Liver (tissue), 3 donors: ENCODE measurements around the gene PHF2.

ENCODE experiments used
- EGR1 ChIP-seq, 2 donors: IDR thresholded peaks; 2 replicates each; pipeline ENCODE4 v1.6.1; 2016 to 2018; ENCODE audit warnings: antibody characterized with exemption in 2 of 2, low read depth in 2 of 2
- JUND ChIP-seq, 2 donors: IDR thresholded peaks; 2 replicates each; pipeline ENCODE4 v1.6.1; 2016; ENCODE audit warnings: antibody characterized with exemption in 2 of 2
- RAD21 ChIP-seq, 2 donors: IDR thresholded peaks; 2 replicates each; pipeline ENCODE4 v1.6.1; 2016; ENCODE audit warnings: antibody characterized with exemption in 2 of 2, mild to moderate bottlenecking in 2 of 2
- SP1 ChIP-seq: IDR thresholded peaks from 2 replicates; pipeline ENCODE4 v1.6.1; 2018; ENCODE audit warnings: antibody characterized with exemption, mild to moderate bottlenecking
- TAF1 ChIP-seq: conservative IDR thresholded peaks from 2 replicates; pipeline ENCODE4 v1.6.1; 2016; ENCODE audit warnings: antibody characterized with exemption, mild to moderate bottlenecking
- YY1 ChIP-seq: IDR thresholded peaks from 2 replicates; pipeline ENCODE4 v1.6.1; 2016; ENCODE audit warnings: antibody characterized with exemption, mild to moderate bottlenecking
- TF ChIP-seq, protein P1 (sequence below): fragments of 150-350 bp; IDR thresholded peaks from 2 replicates; pipeline ENCODE4 v1.5.1; 2017; ENCODE audit warnings: improper control_type of control experiment, low read depth, low read length; ENCODE audit not compliant: missing input control
- TF ChIP-seq, protein P2 (sequence below): IDR thresholded peaks from 2 replicates; pipeline ENCODE4 v1.6.1; 2016; ENCODE audit warnings: antibody characterized with exemption, mild to moderate bottlenecking
- TF ChIP-seq, protein P3 (sequence below): IDR thresholded peaks from 2 replicates; pipeline ENCODE4 v1.6.1; 2016; ENCODE audit warnings: antibody characterized with exemption
- TF ChIP-seq, protein P4 (sequence below): IDR thresholded peaks from 2 replicates; pipeline ENCODE4 v1.6.1; 2016; ENCODE audit warnings: antibody characterized with exemption
- donor health status: healthy.
- donor health status: healthy.

DNA sequence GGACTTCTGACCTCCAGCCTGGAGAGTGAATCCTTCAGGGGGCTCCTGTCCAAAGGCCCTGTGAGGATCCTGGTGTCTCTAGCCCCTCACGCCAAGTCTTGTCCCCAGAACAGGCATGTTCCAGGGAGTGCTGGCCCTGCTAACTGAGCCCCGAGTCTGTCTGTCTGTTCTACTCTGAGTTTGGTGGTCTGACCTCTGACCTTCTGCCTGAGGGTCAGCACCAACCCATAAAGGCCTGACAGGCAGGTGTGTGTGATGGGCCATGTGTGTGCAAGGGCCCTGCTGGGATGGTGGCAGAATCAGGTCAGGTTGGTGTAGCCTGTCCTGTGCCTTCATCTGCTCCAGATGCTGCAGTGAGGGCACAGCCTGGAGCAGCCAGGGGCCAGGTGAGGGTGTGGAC is 46.3 kb downstream of the PHF2 start:
- TF ChIP-seq JUND (IDR thresholded peaks at IDR 0.05) (no peak), SP1 (no peak), YY1 (no peak), TAF1 (no peak), EGR1 (IDR thresholded peaks at IDR 0.05; ENCODE audit: low read depth in 2 of 2) (no peak), RAD21 (IDR thresholded peaks at IDR 0.05) (no peak)
- TF ChIP-seq, protein P1, sequence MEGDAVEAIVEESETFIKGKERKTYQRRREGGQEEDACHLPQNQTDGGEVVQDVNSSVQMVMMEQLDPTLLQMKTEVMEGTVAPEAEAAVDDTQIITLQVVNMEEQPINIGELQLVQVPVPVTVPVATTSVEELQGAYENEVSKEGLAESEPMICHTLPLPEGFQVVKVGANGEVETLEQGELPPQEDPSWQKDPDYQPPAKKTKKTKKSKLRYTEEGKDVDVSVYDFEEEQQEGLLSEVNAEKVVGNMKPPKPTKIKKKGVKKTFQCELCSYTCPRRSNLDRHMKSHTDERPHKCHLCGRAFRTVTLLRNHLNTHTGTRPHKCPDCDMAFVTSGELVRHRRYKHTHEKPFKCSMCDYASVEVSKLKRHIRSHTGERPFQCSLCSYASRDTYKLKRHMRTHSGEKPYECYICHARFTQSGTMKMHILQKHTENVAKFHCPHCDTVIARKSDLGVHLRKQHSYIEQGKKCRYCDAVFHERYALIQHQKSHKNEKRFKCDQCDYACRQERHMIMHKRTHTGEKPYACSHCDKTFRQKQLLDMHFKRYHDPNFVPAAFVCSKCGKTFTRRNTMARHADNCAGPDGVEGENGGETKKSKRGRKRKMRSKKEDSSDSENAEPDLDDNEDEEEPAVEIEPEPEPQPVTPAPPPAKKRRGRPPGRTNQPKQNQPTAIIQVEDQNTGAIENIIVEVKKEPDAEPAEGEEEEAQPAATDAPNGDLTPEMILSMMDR, result no peak
- TF ChIP-seq, protein P2, sequence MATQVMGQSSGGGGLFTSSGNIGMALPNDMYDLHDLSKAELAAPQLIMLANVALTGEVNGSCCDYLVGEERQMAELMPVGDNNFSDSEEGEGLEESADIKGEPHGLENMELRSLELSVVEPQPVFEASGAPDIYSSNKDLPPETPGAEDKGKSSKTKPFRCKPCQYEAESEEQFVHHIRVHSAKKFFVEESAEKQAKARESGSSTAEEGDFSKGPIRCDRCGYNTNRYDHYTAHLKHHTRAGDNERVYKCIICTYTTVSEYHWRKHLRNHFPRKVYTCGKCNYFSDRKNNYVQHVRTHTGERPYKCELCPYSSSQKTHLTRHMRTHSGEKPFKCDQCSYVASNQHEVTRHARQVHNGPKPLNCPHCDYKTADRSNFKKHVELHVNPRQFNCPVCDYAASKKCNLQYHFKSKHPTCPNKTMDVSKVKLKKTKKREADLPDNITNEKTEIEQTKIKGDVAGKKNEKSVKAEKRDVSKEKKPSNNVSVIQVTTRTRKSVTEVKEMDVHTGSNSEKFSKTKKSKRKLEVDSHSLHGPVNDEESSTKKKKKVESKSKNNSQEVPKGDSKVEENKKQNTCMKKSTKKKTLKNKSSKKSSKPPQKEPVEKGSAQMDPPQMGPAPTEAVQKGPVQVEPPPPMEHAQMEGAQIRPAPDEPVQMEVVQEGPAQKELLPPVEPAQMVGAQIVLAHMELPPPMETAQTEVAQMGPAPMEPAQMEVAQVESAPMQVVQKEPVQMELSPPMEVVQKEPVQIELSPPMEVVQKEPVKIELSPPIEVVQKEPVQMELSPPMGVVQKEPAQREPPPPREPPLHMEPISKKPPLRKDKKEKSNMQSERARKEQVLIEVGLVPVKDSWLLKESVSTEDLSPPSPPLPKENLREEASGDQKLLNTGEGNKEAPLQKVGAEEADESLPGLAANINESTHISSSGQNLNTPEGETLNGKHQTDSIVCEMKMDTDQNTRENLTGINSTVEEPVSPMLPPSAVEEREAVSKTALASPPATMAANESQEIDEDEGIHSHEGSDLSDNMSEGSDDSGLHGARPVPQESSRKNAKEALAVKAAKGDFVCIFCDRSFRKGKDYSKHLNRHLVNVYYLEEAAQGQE, result no peak
- TF ChIP-seq, protein P3, sequence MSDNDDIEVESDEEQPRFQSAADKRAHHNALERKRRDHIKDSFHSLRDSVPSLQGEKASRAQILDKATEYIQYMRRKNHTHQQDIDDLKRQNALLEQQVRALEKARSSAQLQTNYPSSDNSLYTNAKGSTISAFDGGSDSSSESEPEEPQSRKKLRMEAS, result no peak
- TF ChIP-seq, protein P4, sequence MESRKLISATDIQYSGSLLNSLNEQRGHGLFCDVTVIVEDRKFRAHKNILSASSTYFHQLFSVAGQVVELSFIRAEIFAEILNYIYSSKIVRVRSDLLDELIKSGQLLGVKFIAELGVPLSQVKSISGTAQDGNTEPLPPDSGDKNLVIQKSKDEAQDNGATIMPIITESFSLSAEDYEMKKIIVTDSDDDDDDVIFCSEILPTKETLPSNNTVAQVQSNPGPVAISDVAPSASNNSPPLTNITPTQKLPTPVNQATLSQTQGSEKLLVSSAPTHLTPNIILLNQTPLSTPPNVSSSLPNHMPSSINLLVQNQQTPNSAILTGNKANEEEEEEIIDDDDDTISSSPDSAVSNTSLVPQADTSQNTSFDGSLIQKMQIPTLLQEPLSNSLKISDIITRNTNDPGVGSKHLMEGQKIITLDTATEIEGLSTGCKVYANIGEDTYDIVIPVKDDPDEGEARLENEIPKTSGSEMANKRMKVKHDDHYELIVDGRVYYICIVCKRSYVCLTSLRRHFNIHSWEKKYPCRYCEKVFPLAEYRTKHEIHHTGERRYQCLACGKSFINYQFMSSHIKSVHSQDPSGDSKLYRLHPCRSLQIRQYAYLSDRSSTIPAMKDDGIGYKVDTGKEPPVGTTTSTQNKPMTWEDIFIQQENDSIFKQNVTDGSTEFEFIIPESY, result no peak
